Endothelial cell of umbilical vein (primary cell): ENCODE measurements around the gene KDM3A.

Source experiments
- EZH2 ChIP-seq: IDR thresholded peaks from 2 replicates; pipeline ENCODE4 v1.6.1; 2012; ENCODE audit warnings: borderline replicate concordance, low read depth, mild to moderate bottlenecking, moderate library complexity, low read length, inconsistent platforms; ENCODE audit not compliant: severe bottlenecking
- POLR2A ChIP-seq: IDR thresholded peaks from 2 replicates; pipeline ENCODE4 v1.6.1; 2012; ENCODE audit warnings: low read depth, mild to moderate bottlenecking, control low read depth, low read length
- TF ChIP-seq, protein P1 (sequence below), 2 donors: IDR thresholded peaks; 1 replicate in 1 of 2; 2 replicates in 1 of 2; pipeline ENCODE4 v1.5.1; 2011; ENCODE audit warnings: low read length in 2 of 2, mild to moderate bottlenecking in 2 of 2, moderate library complexity in 2 of 2, control low read depth in 1 of 2, inconsistent platforms in 1 of 2, low read depth in 1 of 2; ENCODE audit not compliant: insufficient read depth in 1 of 2; ENCODE audit errors: extremely low read depth in 1 of 2
- TF ChIP-seq, protein P2 (sequence below): IDR thresholded peaks from 2 replicates; pipeline ENCODE4 v1.6.1; 2011; ENCODE audit not compliant: insufficient read depth, insufficient read length

DNA sequence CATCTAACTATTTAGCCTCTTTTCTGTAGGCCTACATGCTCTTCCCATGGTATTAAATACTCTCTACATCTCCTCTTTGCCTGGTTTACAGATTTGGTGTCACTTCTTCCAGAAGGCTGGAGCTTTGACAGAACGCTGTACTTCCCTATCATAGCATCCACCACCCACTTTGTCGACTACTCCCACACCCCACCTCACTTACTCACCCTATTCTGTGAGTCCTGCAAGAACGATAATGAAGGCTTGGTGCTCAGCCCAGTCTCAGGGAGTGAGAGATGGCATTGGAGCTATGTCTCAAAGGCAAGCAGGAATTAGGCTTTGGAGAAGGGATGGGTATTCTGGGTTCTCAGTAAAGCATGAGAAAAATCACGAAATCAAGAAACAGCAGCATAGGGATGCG lies 20.3 kb upstream of the KDM3A start:
- no peak for TF ChIP-seq EZH2
- TF ChIP-seq, protein P1, sequence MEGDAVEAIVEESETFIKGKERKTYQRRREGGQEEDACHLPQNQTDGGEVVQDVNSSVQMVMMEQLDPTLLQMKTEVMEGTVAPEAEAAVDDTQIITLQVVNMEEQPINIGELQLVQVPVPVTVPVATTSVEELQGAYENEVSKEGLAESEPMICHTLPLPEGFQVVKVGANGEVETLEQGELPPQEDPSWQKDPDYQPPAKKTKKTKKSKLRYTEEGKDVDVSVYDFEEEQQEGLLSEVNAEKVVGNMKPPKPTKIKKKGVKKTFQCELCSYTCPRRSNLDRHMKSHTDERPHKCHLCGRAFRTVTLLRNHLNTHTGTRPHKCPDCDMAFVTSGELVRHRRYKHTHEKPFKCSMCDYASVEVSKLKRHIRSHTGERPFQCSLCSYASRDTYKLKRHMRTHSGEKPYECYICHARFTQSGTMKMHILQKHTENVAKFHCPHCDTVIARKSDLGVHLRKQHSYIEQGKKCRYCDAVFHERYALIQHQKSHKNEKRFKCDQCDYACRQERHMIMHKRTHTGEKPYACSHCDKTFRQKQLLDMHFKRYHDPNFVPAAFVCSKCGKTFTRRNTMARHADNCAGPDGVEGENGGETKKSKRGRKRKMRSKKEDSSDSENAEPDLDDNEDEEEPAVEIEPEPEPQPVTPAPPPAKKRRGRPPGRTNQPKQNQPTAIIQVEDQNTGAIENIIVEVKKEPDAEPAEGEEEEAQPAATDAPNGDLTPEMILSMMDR (IDR thresholded peaks at IDR 0.05; ENCODE audit: extremely low read depth in 1 of 2, insufficient read depth in 1 of 2, low read depth in 1 of 2, low read length in 2 of 2): no peak
- no peak for TF ChIP-seq POLR2A
- TF ChIP-seq, protein P2, sequence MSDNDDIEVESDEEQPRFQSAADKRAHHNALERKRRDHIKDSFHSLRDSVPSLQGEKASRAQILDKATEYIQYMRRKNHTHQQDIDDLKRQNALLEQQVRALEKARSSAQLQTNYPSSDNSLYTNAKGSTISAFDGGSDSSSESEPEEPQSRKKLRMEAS: no peak
